ENCODE measurements around the gene USH2A. TPM values are rescaled to one million over a fixed set of nuclear protein-coding genes. Genes with fewer than 3 reads are reported as not detected.

Gene USH2A
- total and polyA plus RNA-seq, 8 donors = 0.03 to 0.28 (median 0.06) TPM

DNA sequence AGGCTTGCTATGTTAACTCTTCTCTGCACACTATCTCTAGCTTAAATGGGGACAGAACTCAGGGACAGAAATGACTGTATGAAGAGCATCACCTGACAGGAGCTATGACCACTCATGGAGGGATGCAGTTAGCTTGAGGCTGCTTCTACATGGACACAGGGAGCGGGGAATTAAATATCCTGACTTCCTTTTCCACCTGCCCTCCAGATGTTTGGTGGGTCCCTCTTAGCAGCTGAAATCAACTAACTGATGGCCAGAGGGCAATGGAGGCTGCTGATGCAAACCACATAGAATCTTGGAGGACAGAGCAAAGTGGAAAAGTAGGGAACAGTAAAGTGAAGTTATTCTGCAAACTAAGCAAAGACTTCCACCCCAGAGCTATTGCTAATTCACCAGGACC is 214.1 kb downstream of the USH2A start:
- intact Hi-C loops (cut with DNase I) = no loop called here
- FAIRE-seq = no peak
- 88 to 89% methylated on average over 1 of the region's 1 CpG for WGBS, 2 donors

DNA sequence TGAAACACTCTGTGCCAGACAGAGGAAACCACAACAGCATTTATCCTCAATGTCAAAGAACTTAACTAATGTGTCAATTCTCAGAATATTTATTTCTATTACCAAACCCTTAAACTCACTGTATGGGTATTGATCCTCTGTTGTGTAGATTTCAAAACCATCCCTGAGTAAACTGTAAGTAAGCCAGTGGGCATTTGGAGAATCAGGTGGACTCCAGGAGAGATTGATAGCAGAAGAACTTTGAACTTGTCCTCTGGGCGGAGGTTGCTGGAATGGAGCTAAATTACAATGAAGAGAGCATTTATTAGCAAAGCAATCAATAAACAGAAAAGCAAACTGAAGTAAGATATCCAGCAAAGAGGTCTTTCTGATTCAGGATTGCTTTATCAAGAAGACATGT is 216.1 kb downstream of the USH2A start:
- no peak overlapping the region for H3K4me3 ChIP-seq
- no peaks in the 10 kb centered on the region for H3K9me3 ChIP-seq
- no peak overlapping the region for H3K27ac ChIP-seq
- intact Hi-C loops (cut with DNase I) = no loop called here
- FAIRE-seq (no peak), ATAC-seq (no peak), DNase-seq (no peak)
- TF ChIP-seq, protein P1, sequence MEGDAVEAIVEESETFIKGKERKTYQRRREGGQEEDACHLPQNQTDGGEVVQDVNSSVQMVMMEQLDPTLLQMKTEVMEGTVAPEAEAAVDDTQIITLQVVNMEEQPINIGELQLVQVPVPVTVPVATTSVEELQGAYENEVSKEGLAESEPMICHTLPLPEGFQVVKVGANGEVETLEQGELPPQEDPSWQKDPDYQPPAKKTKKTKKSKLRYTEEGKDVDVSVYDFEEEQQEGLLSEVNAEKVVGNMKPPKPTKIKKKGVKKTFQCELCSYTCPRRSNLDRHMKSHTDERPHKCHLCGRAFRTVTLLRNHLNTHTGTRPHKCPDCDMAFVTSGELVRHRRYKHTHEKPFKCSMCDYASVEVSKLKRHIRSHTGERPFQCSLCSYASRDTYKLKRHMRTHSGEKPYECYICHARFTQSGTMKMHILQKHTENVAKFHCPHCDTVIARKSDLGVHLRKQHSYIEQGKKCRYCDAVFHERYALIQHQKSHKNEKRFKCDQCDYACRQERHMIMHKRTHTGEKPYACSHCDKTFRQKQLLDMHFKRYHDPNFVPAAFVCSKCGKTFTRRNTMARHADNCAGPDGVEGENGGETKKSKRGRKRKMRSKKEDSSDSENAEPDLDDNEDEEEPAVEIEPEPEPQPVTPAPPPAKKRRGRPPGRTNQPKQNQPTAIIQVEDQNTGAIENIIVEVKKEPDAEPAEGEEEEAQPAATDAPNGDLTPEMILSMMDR (IDR thresholded peaks at IDR 0.05) = no peak
- no peaks in the 10 kb centered on the region for H3K27me3 ChIP-seq
- no peaks in the 10 kb centered on the region for H3K36me3 ChIP-seq
- 16 to 18% methylated on average over 1 of the region's 1 CpG for WGBS, 2 donors
- no peaks in the 10 kb centered on the region for H3K4me1 ChIP-seq

More for the DNA sequence above, 214.1 kb downstream of the USH2A start:
- Histone ChIP-seq H3K27ac (no peak overlapping the region), H3K9me3 (no peaks in the 10 kb centered on the region), H3K4me1 (no peaks in the 10 kb centered on the region), H3K36me3 (no peaks in the 10 kb centered on the region), H3K4me3 (no peak overlapping the region), H3K27me3 (no peaks in the 10 kb centered on the region)
- no peak for ATAC-seq
- TF ChIP-seq, protein P1 (IDR thresholded peaks at IDR 0.05) = no peak
- DNase-seq = no peak

DNA sequence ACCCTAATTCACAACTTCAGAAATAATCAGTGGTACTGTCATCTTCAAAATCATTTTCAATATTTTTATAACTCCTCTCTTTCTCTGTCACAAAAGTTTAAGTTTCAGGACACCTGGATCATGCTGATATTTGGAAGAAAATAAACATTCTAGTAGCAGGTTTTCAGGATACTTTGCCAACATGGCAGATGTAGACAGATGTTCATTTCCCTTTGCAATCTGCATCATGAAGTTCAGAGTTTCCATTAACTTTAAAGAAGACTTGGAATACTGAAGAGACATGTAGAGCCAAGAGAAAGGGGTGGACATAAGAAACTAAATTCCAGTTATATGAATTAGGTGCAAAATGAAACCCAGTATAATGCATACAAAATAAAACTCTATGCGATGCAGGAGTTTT is 218.1 kb downstream of the USH2A start:
- intact Hi-C loops (cut with DNase I) = no loop called here

DNA sequence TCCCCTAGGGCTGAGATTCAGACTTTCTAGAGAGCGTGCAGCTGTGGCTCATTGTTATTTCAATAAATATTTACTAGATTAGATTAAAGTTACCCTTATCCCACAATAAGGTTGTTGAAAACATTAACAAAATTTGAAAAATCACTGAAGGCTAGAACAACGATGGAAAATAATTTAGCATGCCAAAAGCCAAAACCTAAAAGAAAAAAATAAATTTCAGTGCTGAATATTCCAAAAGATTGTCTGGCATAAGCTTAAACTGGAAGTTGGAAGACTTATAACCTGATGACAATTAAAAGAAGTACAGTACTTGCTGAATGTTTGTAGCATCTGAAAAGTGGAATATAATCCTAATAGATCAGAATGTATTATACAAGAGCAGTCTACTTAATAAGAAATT is 221.3 kb downstream of the USH2A start:
- 25 to 32% methylated on average over 2 of the region's 2 CpGs for WGBS, 2 donors
- intact Hi-C loops (cut with DNase I) = no loop called here
- no peaks in the 10 kb centered on the region for H3K9me3 ChIP-seq
- H3K27ac ChIP-seq = no peak overlapping the region
- ATAC-seq (no peak), FAIRE-seq (no peak), DNase-seq (no peak)
- no peaks in the 10 kb centered on the region for H3K4me1 ChIP-seq
- TF ChIP-seq, protein P1 (IDR thresholded peaks at IDR 0.05) = no peak
- no peaks in the 10 kb centered on the region for H3K36me3 ChIP-seq
- no peaks in the 10 kb centered on the region for H3K27me3 ChIP-seq
- H3K4me3 ChIP-seq = no peak overlapping the region

More for the DNA sequence above, 218.1 kb downstream of the USH2A start:
- no peak overlapping the region for H3K4me3 ChIP-seq
- no peaks in the 10 kb centered on the region for H3K4me1 ChIP-seq
- FAIRE-seq (no peak), DNase-seq (no peak), ATAC-seq (no peak)
- H3K27ac ChIP-seq = no peak overlapping the region
- no peaks in the 10 kb centered on the region for H3K27me3 ChIP-seq
- TF ChIP-seq, protein P1 (IDR thresholded peaks at IDR 0.05) = no peak
- H3K9me3 ChIP-seq = no peaks in the 10 kb centered on the region
- H3K36me3 ChIP-seq = no peaks in the 10 kb centered on the region
- 89 to 91% methylated on average over 1 of the region's 1 CpG for WGBS, 2 donors

DNA sequence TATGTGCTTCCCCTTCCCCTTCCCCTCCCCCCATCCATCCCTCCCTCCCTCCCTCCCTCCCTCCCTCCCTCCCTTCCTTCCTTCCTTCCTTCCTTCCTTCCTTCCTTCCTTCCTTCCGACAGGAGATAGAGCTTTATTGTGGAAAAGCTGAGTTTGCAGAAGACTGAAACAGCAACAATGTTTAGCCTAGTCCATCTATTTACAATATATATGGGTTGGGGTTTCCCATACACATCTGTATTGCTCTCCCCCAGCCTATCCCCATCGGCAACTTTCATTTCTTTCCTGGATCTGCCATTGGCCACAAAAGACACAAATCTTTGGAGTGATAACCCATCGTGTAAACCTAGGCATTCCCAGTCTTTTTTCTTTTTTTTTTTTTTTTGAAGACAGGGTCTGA is 222.3 kb downstream of the USH2A start:
- intact Hi-C loops (cut with DNase I) = no loop called here
- DNase-seq (no peak), FAIRE-seq (no peak), ATAC-seq (no peak)
- H3K27ac ChIP-seq = no peak overlapping the region
- WGBS, 2 donors = 64 to 76% methylated on average over 3 of the region's 3 CpGs
- H3K9me3 ChIP-seq = no peaks in the 10 kb centered on the region
- no peaks in the 10 kb centered on the region for H3K27me3 ChIP-seq
- H3K4me1 ChIP-seq = no peaks in the 10 kb centered on the region
- no peaks in the 10 kb centered on the region for H3K36me3 ChIP-seq
- no peak overlapping the region for H3K4me3 ChIP-seq
- TF ChIP-seq, protein P1 (IDR thresholded peaks at IDR 0.05) = no peak

All from pancreas (tissue), 10 donors.